GM21528 (cell line): ENCODE data around the gene EPG5.
"Not testable (repeated sequence)": the region's sequence is repeated elsewhere in the genome, so short reads cannot be mapped to it uniquely, and the experiment has no call there.

Source experiments
- ATAC-seq: cut with Tn5 transposase; IDR thresholded peaks from one replicate; pipeline ENCODE4 v1.9.1; 2021; ENCODE audit warnings: mild to moderate bottlenecking, moderate library complexity; ENCODE audit not compliant: unreplicated experiment, low FRiP score

EPG5 gene

GRCh38 chr18:45820106-45820745, 146.9 kb downstream of the EPG5 start:
- ATAC-seq = no peak

- not testable (repeated sequence) for ATAC-seq
These were observed 148.4 kb downstream of the EPG5 start for GRCh38 chr18:45818765-45819164.

DNA sequence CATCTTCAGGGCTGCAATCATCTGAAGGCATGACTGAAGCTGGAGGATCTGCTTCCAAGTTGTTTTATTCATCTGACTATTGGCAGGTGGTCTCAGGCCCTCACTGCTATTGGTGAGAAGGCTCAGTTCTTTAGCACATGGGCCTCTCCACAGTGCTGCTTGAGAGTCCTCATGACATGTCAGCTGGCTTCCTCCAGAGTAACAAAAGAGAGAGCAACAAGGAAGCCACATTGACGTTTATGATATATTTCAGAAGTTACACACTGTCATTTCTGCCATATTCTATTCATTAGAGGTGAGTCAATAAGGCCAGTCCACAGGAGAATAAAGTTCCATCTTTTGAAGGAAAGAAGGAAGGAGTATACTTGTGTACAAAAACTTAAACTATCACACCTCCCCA, 149.6 kb downstream of the EPG5 start:
- no peak for ATAC-seq

GRCh38 chr18:45814733-45815132, 152.4 kb downstream of the EPG5 start:
- ATAC-seq = not testable (repeated sequence)

- ATAC-seq = not testable (repeated sequence)
These were observed 160.0 kb downstream of the EPG5 start for GRCh38 chr18:45807144-45807543.

DNA sequence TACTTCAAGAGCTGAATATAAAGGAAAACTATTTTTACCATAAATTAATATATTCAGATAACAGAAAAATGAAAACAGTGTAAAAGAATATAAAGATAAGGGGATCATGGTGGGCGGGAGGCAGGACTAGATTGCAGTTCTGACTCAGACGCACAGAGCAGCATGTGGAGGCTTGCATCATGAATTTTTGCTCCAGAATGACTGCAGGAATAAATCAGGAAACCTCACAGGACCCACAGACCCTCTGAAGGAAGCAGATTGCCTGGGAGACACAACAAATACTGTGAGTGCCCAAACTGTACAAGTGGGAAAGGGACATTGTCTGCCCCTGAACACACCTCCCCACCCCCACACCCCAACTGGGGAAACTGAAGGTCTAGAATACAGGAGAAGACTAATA, 160.9 kb downstream of the EPG5 start:
- ATAC-seq = no peak

- no peak for ATAC-seq
These were observed 161.6 kb downstream of the EPG5 start for GRCh38 chr18:45805551-45805950.

DNA sequence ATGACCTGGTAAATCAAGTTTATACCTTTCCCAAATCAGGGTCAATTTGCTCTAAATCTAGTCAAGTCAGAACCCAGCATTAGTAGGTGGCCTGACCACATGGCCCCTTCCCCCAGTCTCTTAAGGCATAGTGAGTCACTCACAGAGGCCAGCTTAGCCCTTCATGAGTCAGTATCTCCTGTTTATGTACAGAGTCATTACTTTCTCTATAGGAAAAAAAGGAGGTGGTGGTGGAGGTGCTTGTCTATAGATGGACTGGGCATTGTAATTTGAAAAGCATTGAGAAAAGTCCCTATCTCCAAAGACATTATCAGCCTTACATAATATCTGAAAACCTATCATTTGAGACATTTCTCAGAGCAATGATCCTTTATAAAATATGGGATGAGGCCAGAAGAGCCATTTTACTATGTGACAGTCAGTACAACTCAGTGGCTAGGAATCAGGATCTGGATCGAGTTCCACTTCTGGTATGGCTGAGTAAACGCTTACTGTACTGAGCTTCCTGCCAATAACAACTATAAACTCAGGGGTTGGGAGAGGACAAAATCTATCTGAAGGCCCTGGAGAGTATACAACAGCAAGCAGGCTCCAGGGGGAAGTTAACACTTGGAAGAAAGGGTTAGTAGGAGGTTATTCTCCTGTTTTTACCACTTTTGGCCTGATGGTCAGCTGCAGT, 164.2 kb downstream of the EPG5 start:
- no peak for ATAC-seq

GRCh38 chr18:45801416-45802004, 165.6 kb downstream of the EPG5 start:
- ATAC-seq = no peak
